HG02938 (cell line): ENCODE measurements around the gene SCGB1C1.

ENCODE experiments used
- ATAC-seq: cut with Tn5 transposase; IDR thresholded peaks from one replicate; pipeline ENCODE4 v1.9.1; 2021; ENCODE audit warnings: mild to moderate bottlenecking, moderate library complexity; ENCODE audit not compliant: unreplicated experiment

SCGB1C1 gene

DNA sequence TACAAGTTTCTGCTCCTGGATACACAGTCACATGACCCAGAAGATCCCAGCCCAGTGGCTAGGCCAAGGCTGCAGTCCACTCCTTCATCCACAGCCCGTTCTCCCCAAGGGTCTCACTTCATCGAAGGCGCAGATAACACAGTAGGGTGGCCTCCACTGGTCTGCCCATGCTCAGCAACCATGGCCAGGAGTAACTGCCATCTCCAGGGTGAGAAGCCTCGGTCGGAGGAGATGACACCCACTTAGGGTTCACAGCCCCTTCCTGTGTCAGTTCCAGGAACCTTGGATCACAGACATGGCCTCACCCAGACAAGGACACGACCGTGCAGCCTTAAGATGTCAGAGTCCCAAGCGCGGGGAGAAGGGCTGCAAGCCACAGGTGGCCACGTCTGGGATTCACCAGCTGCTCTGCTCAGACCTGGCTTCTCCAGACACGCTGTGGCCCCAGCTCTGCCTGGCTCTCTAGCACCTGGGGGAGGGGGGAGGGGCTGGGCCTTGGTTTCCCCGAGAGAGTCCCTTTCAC lies 11.8 kb downstream of the SCGB1C1 start:
- ATAC-seq = no peak

GRCh38 chr11:205221-206001 lies 12.5 kb downstream of the SCGB1C1 start:
- ATAC-seq = no peak

DNA sequence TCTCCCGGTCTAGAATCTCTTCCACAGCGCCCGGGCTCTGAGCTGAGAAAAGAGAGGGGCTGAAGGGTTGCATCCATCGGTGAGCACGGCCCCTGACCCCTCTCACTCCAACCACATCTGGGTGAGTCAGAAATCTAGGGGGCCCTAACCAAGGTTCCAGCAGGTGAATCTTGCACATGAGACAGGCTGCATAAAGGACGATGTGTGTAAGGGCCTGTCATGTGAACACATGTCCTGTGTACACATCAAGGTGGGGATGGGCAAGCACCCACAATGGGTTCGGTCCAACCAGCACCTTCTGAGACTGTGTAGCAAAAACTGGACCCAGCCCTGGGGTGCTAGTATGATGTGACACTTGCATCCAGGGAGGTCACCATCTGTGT lies 13.1 kb downstream of the SCGB1C1 start:
- ATAC-seq = no peak

DNA sequence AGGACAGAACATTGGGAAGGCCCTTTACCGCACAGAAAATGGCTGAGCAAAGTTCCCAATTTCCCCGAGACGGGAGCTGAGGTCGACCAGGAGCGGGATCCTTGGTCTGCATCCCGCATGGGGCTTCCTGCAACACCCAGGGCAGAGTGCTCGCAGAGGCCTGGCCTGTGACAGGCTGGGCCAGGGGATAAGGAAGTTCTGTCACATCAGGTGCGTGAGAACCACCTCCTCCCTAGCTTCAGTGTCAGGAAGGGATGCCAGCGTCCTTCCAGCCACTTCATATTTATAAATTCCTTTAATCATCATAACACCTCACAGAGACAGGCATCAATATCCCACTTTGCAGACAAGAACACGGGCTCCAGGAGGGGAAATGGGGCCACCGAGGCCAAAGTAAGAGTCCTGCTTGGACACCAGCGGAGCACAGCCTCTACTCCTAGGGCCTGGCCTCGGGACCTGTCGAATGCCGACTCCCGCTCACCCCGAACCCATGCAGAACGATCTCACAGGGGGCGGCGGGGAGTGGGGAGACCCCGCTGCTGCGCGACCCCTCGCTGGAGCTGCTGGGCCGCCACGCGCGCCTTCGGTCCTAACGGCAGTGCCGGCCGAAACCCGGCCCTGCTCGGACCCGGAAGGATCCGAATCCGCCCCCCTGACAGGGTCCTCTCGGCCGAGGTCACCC lies 13.8 kb downstream of the SCGB1C1 start:
- ATAC-seq = no peak

DNA sequence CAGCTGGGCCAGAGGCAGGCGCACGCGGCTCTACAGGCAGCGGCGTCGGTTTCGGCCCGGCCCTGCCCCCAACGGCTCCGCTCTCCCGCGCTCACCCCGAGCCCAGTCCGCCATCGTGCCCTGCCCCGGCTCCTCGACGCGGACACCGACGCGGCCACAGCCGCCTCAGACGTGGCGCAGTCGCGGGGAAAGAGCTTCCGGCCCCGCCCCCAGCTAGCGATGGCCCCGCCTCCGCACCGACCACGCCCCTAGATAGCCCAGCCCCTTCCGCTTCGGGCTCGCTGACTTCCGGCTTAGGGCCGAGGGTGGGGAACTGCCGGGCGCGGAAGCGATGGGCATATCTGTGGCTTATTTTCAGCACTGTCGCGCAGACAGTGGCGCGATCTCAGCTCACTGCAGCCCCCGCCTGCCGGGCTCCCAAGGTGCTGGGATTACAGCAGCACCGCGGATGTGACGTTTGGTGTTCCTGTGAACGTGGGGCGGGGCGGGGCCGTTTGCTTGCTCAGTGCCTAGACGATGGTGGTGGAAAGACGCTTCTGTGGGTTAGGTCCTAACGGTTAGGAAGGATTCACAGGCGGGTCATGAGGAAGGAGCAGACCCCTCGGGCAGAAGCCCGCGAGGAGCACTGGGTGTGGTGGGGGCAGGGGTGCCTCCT lies 14.5 kb downstream of the SCGB1C1 start, which contains the start of the genes BET1L and RIC8A:
Gene BET1L (minus strand): TSS at position 192 of the 655 bp plus-strand sequence. CDS start 78 bp downstream, at position 114.
Gene RIC8A (plus strand): TSS at position 501 of the 655 bp plus-strand sequence. CDS start 1,147 bp downstream, outside the sequence.
- peak; percentile 72 for ATAC-seq

DNA sequence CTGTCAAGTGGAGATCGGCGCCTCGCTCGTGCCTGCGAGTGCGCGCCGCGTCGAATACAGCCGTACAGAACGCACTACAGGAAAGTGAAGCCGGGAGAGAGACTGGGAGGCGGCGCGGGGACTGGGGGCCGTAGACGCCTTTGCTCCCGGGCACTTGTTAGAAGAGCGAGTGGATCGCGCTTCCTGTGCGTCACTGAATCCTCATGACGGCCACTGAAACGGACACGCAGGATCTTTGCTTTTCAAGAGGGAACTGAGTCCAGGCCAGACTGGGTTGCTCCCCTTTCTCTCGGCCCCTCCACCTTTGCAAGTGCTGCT lies 14.9 kb downstream of the SCGB1C1 start:
- ATAC-seq = no peak

- no peak for ATAC-seq
Observed at GRCh38 chr11:208181-208916, 15.5 kb downstream of the SCGB1C1 start.

DNA sequence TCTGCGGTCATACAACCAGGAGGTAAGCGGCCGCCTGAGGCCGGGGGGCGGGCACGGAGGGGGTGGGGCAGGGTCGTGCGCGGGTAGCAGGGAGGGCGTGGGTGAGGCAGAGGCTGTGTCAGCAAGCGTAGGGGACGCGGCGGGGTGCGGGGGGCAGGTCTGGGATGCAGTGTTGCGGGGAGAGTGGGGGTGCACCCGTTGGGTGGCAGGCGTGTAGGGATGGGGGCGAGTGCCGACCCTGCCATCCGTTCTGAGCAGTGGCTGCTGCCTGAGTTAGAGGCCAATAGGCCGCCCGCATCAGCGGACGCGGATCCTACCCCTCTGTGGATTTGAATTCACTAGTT lies 16.0 kb downstream of the SCGB1C1 start:
- ATAC-seq = no peak

DNA sequence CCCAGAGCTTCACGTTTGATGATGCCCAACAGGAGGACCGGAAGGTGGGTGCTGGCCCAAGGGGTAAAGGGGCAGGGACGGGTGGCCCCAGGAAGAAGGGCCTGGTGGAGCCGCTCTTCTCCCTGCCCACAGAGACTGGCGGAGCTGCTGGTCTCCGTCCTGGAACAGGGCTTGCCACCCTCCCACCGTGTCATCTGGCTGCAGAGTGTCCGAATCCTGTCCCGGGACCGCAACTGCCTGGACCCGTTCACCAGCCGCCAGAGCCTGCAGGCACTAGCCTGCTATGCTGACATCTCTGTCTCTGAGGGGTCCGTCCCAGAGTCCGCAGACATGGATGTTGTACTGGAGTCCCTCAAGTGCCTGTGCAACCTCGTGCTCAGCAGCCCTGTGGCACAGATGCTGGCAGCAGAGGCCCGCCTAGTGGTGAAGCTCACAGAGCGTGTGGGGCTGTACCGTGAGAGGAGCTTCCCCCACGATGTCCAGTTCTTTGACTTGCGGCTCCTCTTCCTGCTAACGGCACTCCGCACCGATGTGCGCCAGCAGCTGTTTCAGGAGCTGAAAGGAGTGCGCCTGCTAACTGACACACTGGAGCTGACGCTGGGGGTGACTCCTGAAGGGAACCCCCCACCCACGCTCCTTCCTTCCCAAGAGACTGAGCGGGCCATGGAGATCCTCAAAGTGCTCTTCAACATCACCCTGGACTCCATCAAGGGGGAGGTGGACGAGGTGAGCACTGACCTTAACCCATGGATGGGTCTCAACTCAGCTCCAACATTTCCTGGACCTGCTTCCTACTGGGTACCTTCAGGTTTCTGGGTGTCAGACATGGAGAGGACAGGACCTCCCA lies 16.6 kb downstream of the SCGB1C1 start:
- no peak for ATAC-seq

- ATAC-seq = no peak
Observed at GRCh38 chr11:210122-210802, 17.4 kb downstream of the SCGB1C1 start.

DNA sequence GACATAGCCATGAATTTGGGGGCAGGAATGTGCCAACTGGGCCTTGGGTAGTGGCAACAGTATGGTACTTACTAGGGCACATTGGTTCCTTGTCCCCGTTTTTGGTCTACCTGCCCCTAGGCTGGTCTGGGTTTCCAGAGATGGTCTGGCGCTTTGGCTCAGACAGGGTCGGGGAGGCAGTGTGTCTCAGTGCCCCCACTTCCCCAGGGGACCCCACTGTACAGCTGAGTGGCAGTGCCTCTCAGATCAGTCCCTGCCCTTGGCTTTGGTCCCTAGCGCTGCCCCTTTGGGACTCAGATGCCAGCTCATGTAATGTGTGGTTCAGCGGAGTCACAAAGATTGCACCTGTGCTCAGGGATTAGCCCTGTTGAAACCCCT lies 17.9 kb downstream of the SCGB1C1 start:
- ATAC-seq = no peak

DNA sequence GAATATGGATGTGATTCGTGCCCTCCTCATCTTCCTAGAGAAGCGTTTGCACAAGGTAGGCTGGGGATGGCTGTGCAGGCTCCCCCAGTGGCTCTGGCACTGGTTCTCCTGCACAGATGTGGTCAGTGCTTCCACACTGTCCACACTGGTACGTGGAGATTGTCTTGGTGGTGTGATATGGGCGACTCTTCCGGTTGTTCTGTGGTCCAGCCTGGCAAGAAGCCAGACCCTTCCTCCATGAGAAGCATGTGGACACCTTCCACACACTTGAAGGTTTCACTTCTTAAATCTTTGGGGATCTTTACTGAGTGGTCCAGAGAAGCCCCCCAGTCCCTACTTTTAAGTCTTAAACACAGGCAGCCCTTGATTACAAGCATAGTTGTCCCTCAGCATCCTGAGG lies 18.4 kb downstream of the SCGB1C1 start:
- no peak for ATAC-seq

GRCh38 chr11:211741-212140 lies 18.9 kb downstream of the SCGB1C1 start:
- ATAC-seq = no peak

GRCh38 chr11:212150-213100 lies 19.5 kb downstream of the SCGB1C1 start:
- ATAC-seq = no peak

GRCh38 chr11:213111-213510 lies 20.2 kb downstream of the SCGB1C1 start:
- no peak for ATAC-seq

GRCh38 chr11:214083-214482 lies 21.2 kb downstream of the SCGB1C1 start:
- ATAC-seq = no peak

GRCh38 chr11:215581-216037 lies 22.7 kb downstream of the SCGB1C1 start:
- no peak for ATAC-seq
